HG03442 (cell line): ENCODE results near the gene SCD5.
A peak's percentile ranks its signal among the peaks of the same experiment; 100 is the strongest.

ENCODE experiments used
- ATAC-seq: cut with Tn5 transposase; IDR thresholded peaks from one replicate; pipeline ENCODE4 v1.9.1; 2021; ENCODE audit warnings: mild to moderate bottlenecking, moderate library complexity; ENCODE audit not compliant: unreplicated experiment

SCD5 gene

GRCh38 chr4:82797405-82798111 lies 1.0 kb downstream of the SCD5 start:
- no peak for ATAC-seq

DNA sequence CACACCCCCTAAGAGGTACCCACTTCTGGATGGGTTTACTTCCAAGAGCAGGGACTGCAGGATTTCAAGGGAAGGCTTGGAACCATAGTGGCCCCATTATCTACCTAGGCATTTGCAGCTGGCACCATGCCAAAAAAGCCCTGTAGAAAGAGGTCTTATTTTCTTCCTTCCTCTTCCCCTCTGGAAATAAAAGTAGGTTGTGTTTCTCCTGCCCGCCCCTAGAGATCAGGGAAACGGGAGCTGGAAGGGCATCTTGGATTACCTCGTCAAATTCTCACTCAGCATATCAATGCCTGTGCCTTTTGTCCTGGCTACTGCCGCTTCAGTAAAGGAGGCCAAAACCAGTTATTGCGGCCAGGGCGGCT lies 1.6 kb downstream of the SCD5 start:
- no peak for ATAC-seq

DNA sequence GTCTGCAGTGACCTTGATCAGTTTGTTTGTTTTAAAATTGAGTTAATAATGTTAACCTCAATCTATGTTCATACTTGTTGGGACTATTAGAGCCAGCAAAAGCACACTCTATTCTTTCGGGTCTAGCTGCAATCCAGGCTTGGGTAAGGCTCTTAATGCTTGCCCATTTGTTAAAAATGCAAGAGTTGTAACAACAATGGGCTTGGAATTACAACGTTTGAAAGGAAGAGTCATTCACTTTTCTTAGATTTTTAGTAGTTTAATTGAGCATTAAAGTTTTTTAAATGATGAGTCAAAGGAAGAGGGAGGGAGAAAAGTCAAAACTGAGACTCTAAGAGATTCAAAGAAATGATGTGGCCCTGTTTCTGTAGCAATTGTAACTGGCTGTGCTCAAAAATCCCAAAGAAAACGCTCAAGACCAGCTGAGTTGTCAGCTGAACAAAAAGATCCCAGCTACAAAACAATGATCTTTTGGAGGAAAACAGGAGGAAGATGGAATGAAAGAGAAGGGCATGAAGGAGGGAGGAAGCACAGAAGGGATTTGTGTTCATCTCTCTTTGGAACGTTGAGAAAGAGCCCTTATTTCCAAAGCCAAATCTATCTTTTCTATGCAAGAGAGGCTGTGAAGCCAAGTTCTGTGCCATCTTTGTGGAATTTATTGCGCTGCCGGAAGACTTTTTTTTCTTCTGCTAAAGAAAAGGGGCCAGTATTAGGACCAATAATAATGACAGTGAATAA lies 5.5 kb downstream of the SCD5 start:
- ATAC-seq = no peak

DNA sequence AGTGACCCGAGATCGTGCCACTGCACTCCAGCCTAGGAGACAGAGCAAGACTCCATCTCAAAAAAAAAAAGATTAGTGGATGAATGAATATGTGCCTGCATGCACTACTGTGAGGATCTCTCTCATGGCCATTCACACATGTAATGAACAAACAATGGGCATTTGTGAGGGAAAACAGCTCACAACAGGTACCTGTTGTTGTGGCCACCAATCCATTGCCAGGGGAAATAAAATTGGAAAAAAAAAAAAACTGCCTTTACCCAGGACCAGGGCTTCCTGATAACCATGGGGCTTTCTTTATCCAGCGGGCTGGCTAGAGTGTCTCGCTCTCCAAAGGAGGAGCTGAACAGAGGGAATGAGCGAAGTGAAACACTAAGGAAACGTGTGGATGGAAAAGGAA lies 7.4 kb downstream of the SCD5 start:
- no peak for ATAC-seq

DNA sequence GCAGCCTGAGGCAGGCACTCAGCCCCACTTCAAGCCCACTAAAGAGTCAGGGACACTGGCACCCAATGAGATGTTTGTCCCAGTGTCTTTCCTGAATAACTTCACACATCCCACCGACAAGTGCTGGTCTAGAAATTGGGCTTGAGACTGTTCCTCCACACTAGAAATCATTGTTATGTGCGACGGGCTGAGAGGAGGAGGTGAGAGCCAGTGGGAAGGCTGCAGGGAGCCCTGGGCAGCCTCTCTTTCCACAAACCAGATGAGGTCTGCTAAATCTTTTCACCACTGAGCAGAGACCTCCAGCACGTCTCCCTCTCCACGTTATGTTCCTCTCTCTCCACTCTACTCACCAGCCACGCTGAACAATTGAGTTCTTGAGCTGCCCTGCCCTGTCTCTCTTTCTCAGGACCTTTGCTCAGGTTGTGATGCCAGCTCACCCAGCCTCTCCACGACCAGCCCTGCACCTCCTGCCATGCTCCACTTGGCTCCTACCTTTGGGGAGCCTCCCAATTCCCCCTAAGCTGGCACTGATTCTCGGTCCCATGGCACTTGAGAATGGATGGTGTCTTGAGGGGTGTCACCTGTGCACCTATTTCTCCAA lies 8.4 kb downstream of the SCD5 start:
- no peak for ATAC-seq

- no peak for ATAC-seq
Measured at GRCh38 chr4:82789025-82789776, 9.4 kb downstream of the SCD5 start.

GRCh38 chr4:82787342-82787741 lies 11.3 kb downstream of the SCD5 start:
- ATAC-seq = no peak

GRCh38 chr4:82786828-82787227 lies 11.8 kb downstream of the SCD5 start:
- no peak for ATAC-seq

DNA sequence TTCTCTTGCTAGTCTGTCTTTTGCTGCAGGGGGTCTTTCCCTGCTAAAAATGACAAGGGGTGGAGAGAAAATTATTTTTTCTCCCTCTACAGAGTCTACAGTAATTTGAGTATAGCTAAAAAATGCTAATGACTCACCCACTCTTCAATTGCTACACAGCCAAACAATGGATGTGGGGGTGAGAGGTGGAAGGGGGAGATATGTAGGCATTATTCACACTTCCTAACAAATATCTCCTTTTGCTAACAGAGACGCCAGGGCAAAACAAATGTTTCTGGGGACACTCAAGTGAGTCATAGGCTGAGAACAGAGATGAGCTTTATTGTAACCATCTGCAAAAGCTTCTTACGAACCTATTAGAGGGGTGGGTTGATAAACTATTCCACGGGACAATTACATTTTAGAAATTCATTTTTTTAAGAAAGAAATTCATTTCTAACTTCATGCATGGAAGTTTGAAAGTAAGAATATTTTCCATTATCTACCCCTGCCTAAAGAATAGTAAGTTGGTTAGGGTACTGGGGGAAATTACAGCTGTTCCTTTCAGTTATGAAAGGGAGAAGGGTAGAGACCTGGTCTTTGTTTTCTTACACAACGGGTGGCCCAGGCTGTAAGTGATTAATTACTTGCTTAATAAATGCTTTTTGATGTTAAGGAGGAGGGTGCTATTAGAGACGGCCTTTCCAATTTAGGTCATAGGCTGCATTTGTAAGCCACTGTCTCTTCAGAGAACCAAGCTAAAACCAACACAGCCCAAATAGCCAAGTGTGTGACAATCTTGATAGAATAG lies 12.8 kb downstream of the SCD5 start:
- no peak for ATAC-seq

- ATAC-seq = no peak
Measured at GRCh38 chr4:82784681-82785610, 13.7 kb downstream of the SCD5 start.

DNA sequence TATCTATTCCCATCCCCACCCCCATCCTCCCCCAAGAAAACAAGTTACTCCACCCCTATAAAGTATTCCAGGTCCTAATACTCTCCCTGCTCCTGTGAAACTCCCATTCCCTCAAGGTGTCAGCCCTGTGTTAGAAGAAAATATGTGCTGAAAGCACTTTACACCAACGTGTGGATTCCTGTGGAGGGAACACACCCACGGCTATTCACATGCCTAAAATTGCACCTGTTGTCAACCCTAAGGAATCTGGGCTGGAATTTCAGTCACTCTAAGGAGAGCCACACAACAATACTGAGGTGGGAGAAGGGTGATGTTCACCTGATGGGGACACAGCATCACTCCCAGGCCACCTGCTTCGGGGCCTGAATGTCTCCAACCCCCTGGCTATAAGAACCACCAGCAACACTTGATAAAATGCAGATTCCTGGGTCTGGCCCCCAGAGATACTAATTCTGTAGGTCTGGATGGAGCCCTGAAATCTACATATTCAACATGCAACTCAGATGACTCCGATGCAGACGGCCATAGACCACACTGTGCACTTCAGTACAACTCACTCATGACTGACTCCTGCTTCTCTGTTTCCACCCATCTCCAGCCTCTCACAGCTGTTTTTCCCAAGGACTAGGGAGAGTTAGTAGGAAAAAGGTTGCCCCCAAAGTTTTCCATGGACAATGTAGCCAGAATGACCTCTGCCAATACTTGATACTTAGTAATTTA lies 15.8 kb downstream of the SCD5 start:
- ATAC-seq = no peak

GRCh38 chr4:82780752-82781231 lies 17.8 kb downstream of the SCD5 start:
- ATAC-seq = peak; percentile 60

DNA sequence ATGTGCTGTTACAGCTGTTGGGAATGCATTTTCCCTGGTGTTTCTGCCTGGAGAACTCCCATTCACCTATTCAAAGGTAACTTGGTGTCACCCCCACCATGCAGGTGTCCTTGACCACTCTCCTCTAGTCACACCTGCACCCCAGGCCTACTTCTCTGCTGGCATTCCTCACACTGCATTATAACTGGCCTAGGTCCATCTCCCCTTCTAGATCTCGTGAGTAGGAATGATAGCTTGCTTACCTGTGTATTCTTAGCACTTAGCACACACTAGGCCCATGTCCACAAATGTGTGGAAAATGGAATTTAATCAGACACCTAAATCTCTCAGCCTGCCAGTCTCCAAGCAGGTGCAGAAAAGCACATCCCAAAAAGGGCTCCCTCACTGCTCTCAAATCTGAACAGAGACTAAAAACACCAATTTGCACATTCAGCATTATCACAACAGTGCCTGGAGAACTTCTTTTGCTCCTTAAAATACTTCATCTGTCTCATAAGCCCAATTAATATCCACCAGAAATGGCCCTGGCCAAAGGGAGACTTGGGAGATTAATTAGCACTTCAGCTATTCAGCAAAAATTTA lies 18.3 kb downstream of the SCD5 start:
- no peak for ATAC-seq

DNA sequence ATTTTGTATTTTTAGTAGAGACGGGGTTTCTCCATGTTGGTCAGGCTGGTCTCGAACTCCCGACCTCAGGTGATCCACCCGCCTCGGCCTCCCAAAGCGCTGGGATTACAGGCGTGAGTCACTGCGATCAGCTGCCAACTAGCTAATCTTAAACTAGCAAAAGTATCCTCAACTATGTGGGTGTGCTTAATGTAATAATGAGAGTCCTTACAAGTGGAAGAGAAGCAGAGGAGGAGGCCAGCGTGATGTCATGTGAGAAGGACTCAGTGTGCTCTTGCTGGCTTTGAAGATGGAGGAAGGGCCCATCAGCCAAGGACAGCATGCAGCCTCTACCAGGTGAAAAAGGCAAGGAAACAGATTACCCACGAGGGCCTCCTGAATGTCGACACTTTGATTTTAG lies 19.6 kb downstream of the SCD5 start:
- ATAC-seq = no peak

GRCh38 chr4:82777857-82778525 lies 20.6 kb downstream of the SCD5 start:
- no peak for ATAC-seq

DNA sequence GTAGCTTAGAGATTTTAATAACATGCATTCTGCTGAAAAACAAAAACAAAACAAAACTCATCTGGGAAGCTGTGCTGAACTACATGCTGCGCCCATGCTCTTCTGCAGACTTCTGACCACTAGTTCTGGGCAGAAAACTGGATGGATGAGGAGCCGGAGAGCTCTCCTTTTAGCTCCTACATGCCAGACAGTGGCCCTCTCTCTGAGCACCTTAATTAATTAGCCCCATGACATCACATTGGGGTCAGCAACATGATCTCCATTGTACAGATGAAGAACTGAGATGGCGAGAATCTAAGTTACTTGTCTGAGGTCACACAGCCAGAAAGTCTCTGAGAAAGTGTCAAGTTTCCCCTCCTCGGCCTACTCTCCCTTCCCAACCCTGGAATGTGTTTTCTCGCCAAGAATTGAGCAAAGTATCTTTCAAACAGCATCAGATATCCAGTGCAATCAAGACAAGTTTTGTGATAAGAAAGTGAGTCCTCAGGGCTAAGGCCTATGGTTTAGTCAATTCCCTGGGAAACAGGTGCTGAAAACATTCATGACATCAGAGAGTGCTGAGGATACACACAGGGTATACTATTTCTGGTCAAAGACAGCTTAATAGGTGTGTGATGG lies 21.6 kb downstream of the SCD5 start:
- ATAC-seq = no peak

DNA sequence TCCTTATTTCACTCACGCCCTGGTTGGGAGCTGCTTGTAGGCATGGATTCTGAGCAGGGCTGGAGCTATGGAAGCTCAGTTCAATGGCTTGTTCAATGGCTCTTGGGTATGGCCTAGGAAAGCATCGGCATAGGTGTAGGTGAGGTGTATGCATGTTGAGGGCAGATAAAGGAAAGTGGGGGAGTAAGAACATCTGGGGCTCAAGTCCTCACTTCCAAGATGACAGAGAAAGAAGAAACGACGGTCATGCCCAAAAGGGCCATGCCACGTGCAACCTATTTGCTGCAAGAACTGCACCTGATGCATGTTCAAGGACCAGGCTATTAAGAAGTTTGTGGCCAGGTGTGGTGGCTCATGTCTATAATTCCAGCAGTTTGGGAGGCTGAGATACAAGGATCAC lies 23.4 kb downstream of the SCD5 start:
- ATAC-seq = no peak
